Measurements from ENCODE around the gene PRSS22. TPM values are rescaled to one million over a fixed set of nuclear protein-coding genes. Genes with fewer than 3 reads are reported as not detected.

The PRSS22 gene
- polyA plus RNA-seq, 1 of the 3 experiments (the other 2 are of a cell fraction) = not detected

GRCh38 chr16:2815299-2815771, 42.6 kb downstream of the PRSS22 start (continued):
- TF ChIP-seq YY1 (IDR thresholded peaks at IDR 0.05; ENCODE audit: low read depth) = no peak

- H3K27me3 ChIP-seq (ENCODE audit: insufficient read depth) = no peaks in the 10 kb centered on the region; the same call in 1 of the 2 replicates
- H3K9ac ChIP-seq = no peak overlapping the region
- no peak for DNase-seq
- H3K4me2 ChIP-seq = no peak overlapping the region
- H3K27ac ChIP-seq (ENCODE audit: low read depth in 2 of 2, low read length in 1 of 2) = no peak overlapping the region
- H4K20me1 ChIP-seq (ENCODE audit: insufficient read depth) = no peaks in the 10 kb centered on the region
- H3K36me3 ChIP-seq (replicated peaks in 1 of 2; ENCODE audit: control insufficient read depth in 1 of 2, insufficient read depth in 2 of 2, low read length in 1 of 2) = no peaks in the 10 kb centered on the region
- no peaks in the 10 kb centered on the region for H3K79me2 ChIP-seq (ENCODE audit: insufficient read depth)
- H2AFZ ChIP-seq (ENCODE audit: low read depth) = no peak overlapping the region
- WGBS (ENCODE audit: low lambda C conversion rate) = 42% methylated on average over 7 of the region's 20 CpGs
- CTCF ChIA-PET = interaction anchor here (0.6 to 1.2 kb wide), 3 partner anchors 9 to 26 kb away, joined by 3 to 5 read pairs (median 4); no protein-coding TSS in a partner anchor
- H3K9me3 ChIP-seq = no peaks in the 10 kb centered on the region
- TF ChIP-seq EZH2phosphoT487 (IDR thresholded peaks at IDR 0.05; ENCODE audit: borderline replicate concordance, low read depth) = no peak
- TF ChIP-seq MEF2A (IDR thresholded peaks at IDR 0.05; ENCODE audit: borderline replicate concordance, low read depth) = no peak
- no peak for TF ChIP-seq PBX3 (IDR thresholded peaks at IDR 0.05)
- TF ChIP-seq FOXM1 (IDR thresholded peaks at IDR 0.05; ENCODE audit: low read depth) = no peak
- TF ChIP-seq TAF1 (IDR thresholded peaks at IDR 0.05; ENCODE audit: borderline replicate concordance, low read depth, low read length) = no peak
- TF ChIP-seq NFIC (IDR thresholded peaks at IDR 0.05; ENCODE audit: borderline replicate concordance) = no peak
- TF ChIP-seq GATA2 (CRISPR knock-in tag; IDR thresholded peaks at IDR 0.05) = no peak
- no peak for TF ChIP-seq ZBTB33 (IDR thresholded peaks at IDR 0.05; ENCODE audit: borderline replicate concordance, low read depth)
- no peaks in the 10 kb centered on the region for H3K9me2 ChIP-seq
- H3K4me1 ChIP-seq (ENCODE audit: control insufficient read depth in 1 of 2, insufficient read depth in 2 of 2, low read depth in 1 of 2, low read length in 1 of 2) = peaks cover 0 to 3% of the 10 kb centered on the region in 2 experiments; a peak in 1 of 4 replicates
- POLR2A ChIA-PET = no interaction called here
- no peak overlapping the region for H3K4me3 ChIP-seq (ENCODE audit: low read depth in 2 of 2, low read length in 1 of 2)
- H3F3A ChIP-seq (replicated peaks; ENCODE audit: insufficient read depth) = no peaks in the 10 kb centered on the region
Observed at GRCh38 chr16:2814551-2815298, 43.2 kb downstream of the PRSS22 start.

- no peaks in the 10 kb centered on the region for H3K9me3 ChIP-seq
- H3K4me1 ChIP-seq (ENCODE audit: control insufficient read depth in 1 of 2, insufficient read depth in 2 of 2, low read depth in 1 of 2, low read length in 1 of 2) = peaks cover 0 to 3% of the 10 kb centered on the region in 2 experiments; a peak in 1 of 4 replicates
- no peaks in the 10 kb centered on the region; the same call in 1 of the 2 replicates for H3K27me3 ChIP-seq (ENCODE audit: insufficient read depth)
- H3K9me2 ChIP-seq = no peaks in the 10 kb centered on the region
- WGBS (ENCODE audit: low lambda C conversion rate) = 69% methylated on average over 7 of the region's 7 CpGs
- DNase-seq = no peak
- no peak overlapping the region for H3K4me2 ChIP-seq
- H3K27ac ChIP-seq (ENCODE audit: low read depth in 2 of 2, low read length in 1 of 2) = no peak overlapping the region
- no peaks in the 10 kb centered on the region for H3K79me2 ChIP-seq (ENCODE audit: insufficient read depth)
- ChIA-PET CTCF (interaction anchor here (0.9 kb wide), 1 partner anchor 9 kb away, joined by 5 read pairs; no protein-coding TSS in a partner anchor), POLR2A (no interaction called here)
- no peak overlapping the region for H2AFZ ChIP-seq (ENCODE audit: low read depth)
- H3K4me3 ChIP-seq (ENCODE audit: low read depth in 2 of 2, low read length in 1 of 2) = no peak overlapping the region
- no peak for TF ChIP-seq TCF12 (IDR thresholded peaks at IDR 0.05)
- TF ChIP-seq FOXJ3 (CRISPR knock-in tag; IDR thresholded peaks at IDR 0.05) = no peak
- TF ChIP-seq SIN3A (IDR thresholded peaks at IDR 0.05; ENCODE audit: borderline replicate concordance, low read depth, low read length) = no peak
- TF ChIP-seq YY1 (IDR thresholded peaks at IDR 0.05; ENCODE audit: low read depth) = no peak
- no peak for TF ChIP-seq TAF1 (IDR thresholded peaks at IDR 0.05; ENCODE audit: borderline replicate concordance, low read depth, low read length)
- TF ChIP-seq ZBTB33 (IDR thresholded peaks at IDR 0.05; ENCODE audit: borderline replicate concordance, low read depth) = no peak
- no peak for TF ChIP-seq FOXM1 (IDR thresholded peaks at IDR 0.05; ENCODE audit: low read depth)
- TF ChIP-seq MXI1 (IDR thresholded peaks at IDR 0.05; ENCODE audit: low read depth, low read length) = no peak
- no peak for TF ChIP-seq JUND (IDR thresholded peaks at IDR 0.05)
- no peak for TF ChIP-seq CHD2 (IDR thresholded peaks at IDR 0.05; ENCODE audit: low read length, partially characterized antibody)
- TF ChIP-seq FOSL2 (IDR thresholded peaks at IDR 0.05; ENCODE audit: borderline replicate concordance, low read depth) = no peak
- no peak for TF ChIP-seq GABPA (IDR thresholded peaks at IDR 0.05; ENCODE audit: low read depth)
- TF ChIP-seq, protein P1, sequence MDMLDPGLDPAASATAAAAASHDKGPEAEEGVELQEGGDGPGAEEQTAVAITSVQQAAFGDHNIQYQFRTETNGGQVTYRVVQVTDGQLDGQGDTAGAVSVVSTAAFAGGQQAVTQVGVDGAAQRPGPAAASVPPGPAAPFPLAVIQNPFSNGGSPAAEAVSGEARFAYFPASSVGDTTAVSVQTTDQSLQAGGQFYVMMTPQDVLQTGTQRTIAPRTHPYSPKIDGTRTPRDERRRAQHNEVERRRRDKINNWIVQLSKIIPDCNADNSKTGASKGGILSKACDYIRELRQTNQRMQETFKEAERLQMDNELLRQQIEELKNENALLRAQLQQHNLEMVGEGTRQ (IDR thresholded peaks at IDR 0.05; ENCODE audit: borderline replicate concordance, low read depth, low read length) = no peak
- H3K36me3 ChIP-seq (replicated peaks in 1 of 2; ENCODE audit: control insufficient read depth in 1 of 2, insufficient read depth in 2 of 2, low read length in 1 of 2) = no peaks in the 10 kb centered on the region
- no peaks in the 10 kb centered on the region for H3F3A ChIP-seq (replicated peaks; ENCODE audit: insufficient read depth)
- no peak overlapping the region for H3K9ac ChIP-seq
- H4K20me1 ChIP-seq (ENCODE audit: insufficient read depth) = no peaks in the 10 kb centered on the region
Observed at GRCh38 chr16:2813771-2814221, 44.2 kb downstream of the PRSS22 start.

All from SK-N-SH (cell line).